Measurements from ENCODE around the gene PAXIP1.
A peak's percentile ranks its signal among the peaks of the same experiment; 100 is the strongest.

DNA sequence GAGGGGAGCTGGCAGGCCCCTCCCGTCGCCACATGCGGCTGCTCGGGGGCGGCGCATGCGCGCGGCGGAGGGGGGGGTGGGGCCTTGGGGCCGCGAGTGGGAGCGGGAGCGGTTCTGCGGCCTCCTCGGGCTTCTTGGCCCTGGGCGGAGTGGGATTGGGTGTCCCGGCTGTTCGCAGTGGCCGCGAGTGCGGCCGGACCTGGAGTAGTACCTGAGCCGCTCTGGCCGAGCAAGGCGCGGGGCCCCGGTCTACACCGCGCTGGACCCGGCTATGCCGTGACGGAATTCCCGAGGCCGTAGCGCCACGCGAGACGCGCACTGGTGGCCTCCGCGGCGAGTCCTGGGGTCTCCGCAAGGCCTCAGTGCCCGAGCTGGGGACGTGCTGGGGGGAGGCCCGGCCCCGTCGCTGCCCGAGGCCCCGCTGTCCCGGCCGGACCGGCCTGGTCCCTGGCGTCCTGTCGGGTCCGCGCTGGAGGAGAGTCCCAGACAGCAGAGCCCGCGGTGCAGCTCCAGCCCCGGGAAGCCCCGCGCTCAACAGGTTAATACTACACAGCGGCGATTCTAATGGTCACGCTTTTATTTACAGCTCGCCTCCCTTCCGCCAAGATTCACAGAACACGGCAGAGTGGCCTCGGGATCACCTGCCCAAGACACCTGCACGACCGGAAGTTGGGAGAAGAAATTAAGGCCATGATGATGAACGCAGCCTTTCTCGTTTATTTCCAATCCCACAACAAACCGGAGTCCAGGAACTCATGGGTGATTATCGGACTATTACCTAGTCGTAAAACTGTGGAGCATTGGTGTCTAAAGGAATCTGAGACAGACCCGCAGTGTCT is 671 bp upstream of the PAXIP1 start:
- TF ChIP-seq, protein P1, sequence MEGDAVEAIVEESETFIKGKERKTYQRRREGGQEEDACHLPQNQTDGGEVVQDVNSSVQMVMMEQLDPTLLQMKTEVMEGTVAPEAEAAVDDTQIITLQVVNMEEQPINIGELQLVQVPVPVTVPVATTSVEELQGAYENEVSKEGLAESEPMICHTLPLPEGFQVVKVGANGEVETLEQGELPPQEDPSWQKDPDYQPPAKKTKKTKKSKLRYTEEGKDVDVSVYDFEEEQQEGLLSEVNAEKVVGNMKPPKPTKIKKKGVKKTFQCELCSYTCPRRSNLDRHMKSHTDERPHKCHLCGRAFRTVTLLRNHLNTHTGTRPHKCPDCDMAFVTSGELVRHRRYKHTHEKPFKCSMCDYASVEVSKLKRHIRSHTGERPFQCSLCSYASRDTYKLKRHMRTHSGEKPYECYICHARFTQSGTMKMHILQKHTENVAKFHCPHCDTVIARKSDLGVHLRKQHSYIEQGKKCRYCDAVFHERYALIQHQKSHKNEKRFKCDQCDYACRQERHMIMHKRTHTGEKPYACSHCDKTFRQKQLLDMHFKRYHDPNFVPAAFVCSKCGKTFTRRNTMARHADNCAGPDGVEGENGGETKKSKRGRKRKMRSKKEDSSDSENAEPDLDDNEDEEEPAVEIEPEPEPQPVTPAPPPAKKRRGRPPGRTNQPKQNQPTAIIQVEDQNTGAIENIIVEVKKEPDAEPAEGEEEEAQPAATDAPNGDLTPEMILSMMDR (IDR thresholded peaks at IDR 0.05) = no peak
- TF ChIP-seq POLR2AphosphoS5 (IDR thresholded peaks at IDR 0.05; ENCODE audit: insufficient read depth in 1 of 2, low read depth in 1 of 2) = peak in 1 of 2 donors; percentile 84

Measured in vagina (tissue), 2 donors.